Endodermal cell (in vitro differentiated cells): ENCODE data around the gene SMIM45.

Experiments used
- DNase-seq: peaks from one replicate; pipeline ENCODE4 v3.0.0-alpha.2; 2017
- H3K27ac ChIP-seq: 2 replicates; pipeline ENCODE4 v1.5.1; 2013; ENCODE audit warnings: mild to moderate bottlenecking, low read depth, low read length, moderate library complexity
- H3K27me3 ChIP-seq: 2 replicates; pipeline ENCODE4 v1.6.1; 2013; ENCODE audit warnings: mild to moderate bottlenecking, low read length, moderate library complexity; ENCODE audit not compliant: insufficient read depth, control insufficient read depth, poor library complexity, severe bottlenecking
- H3K36me3 ChIP-seq: 2 replicates; pipeline ENCODE4 v1.7.0; 2013; ENCODE audit warnings: mild to moderate bottlenecking, low read length, moderate library complexity; ENCODE audit not compliant: control insufficient read depth, insufficient read depth
- H3K4me1 ChIP-seq: one replicate; pipeline ENCODE4 v1.7.0; 2013; ENCODE audit warnings: low read length; ENCODE audit not compliant: control insufficient read depth, insufficient read depth
- H3K4me3 ChIP-seq: 2 replicates; pipeline ENCODE4 v1.5.1; 2013; ENCODE audit warnings: mild to moderate bottlenecking, low read length, moderate library complexity
- H3K9ac ChIP-seq: 2 replicates; pipeline ENCODE4 v1.6.1; 2013; ENCODE audit warnings: mild to moderate bottlenecking, low read length, moderate library complexity; ENCODE audit not compliant: poor library complexity, severe bottlenecking; ENCODE audit errors: extremely low read depth
- H3K9me3 ChIP-seq: 2 replicates; pipeline ENCODE4 v1.6.1; 2013; ENCODE audit warnings: mild to moderate bottlenecking, low read length, moderate library complexity; ENCODE audit not compliant: control insufficient read depth
- H3K27ac Mint-ChIP-seq: 2 replicates; pipeline ENCODE4 v1.8.0; 2020; ENCODE audit warnings: mixed read lengths
- H3K27me3 Mint-ChIP-seq: 2 replicates; pipeline ENCODE4 v1.8.0; 2021; ENCODE audit warnings: mild to moderate bottlenecking, mixed read lengths; ENCODE audit not compliant: insufficient read depth
- H3K36me3 Mint-ChIP-seq: 2 replicates; pipeline ENCODE4 v1.8.0; 2020; ENCODE audit warnings: low read depth, mixed read lengths
- H3K4me1 Mint-ChIP-seq: 2 replicates; pipeline ENCODE4 v1.8.0; 2020; ENCODE audit warnings: mixed read lengths
- H3K4me3 Mint-ChIP-seq: 2 replicates; pipeline ENCODE4 v1.8.0; 2020; ENCODE audit warnings: mild to moderate bottlenecking, moderate library complexity, mixed read lengths
- H3K9me3 Mint-ChIP-seq: 2 replicates; pipeline ENCODE4 v1.8.0; 2020; ENCODE audit warnings: mild to moderate bottlenecking, mixed read lengths
- CTCF ChIP-seq: fragments of 200-600 bp; sonication (generic); conservative IDR thresholded peaks from 2 replicates; pipeline ENCODE4 v1.5.0; 2021; ENCODE audit warnings: antibody characterized with exemption, mild to moderate bottlenecking
- WGBS, 2 experiments: methylation state at CpG; one replicate each; pipeline versions ENCODE4 v1.1.5 to v1.1.7; 2013; ENCODE audit warnings: missing lambda C conversion rate in 2 of 2, mixed read lengths in 1 of 2; ENCODE audit not compliant: insufficient coverage in 1 of 2, insufficient read length in 1 of 2; 5-methylcytosine and 5-hydroxymethylcytosine counted together

The SMIM45 gene

GRCh38 chr22:41969110-41969646, 17.2 kb downstream of the SMIM45 start, which contains the start of gene SEPTIN3:
TSS of gene SEPTIN3 (plus strand) at chr22:41969443. CDS start at chr22:41971493, 2,050 bp downstream.
- WGBS, 2 experiments: 57 to 67% methylated on average over 3 to 7 of the region's 8 CpGs
- no peak within 1 kb of the TSS for H3K4me3 Mint-ChIP-seq
- H3K9ac ChIP-seq: no peak within 1 kb of the TSS
- peaks cover 5% of the 10 kb centered on the region for H3K9me3 ChIP-seq
- peaks cover 10% of the 10 kb centered on the region for H3K27me3 ChIP-seq
- no peaks in the 10 kb centered on the region for H3K36me3 ChIP-seq
- no peak within 1 kb of the TSS for H3K4me3 ChIP-seq
- peaks cover 7% of the 10 kb centered on the region for H3K9me3 Mint-ChIP-seq
- peaks cover 8% of the 10 kb centered on the region for H3K4me1 Mint-ChIP-seq
- peaks cover 27% of the 10 kb centered on the region for H3K27me3 Mint-ChIP-seq
- no peak within 1 kb of the TSS for H3K27ac ChIP-seq
- no peak for TF ChIP-seq CTCF
- H3K36me3 Mint-ChIP-seq: no peaks in the 10 kb centered on the region
- peak; percentile 81 for DNase-seq
- H3K27ac Mint-ChIP-seq: no peak within 1 kb of the TSS
- H3K4me1 ChIP-seq: peaks cover 3% of the 10 kb centered on the region

GRCh38 chr22:41970601-41971000, 18.7 kb downstream of the SMIM45 start:
- peaks cover 41% of the 10 kb centered on the region for H3K27me3 Mint-ChIP-seq
- peaks cover 5% of the 10 kb centered on the region for H3K9me3 Mint-ChIP-seq
- H3K4me1 Mint-ChIP-seq: peaks cover 7% of the 10 kb centered on the region
- WGBS, 2 experiments: 78 to 96% methylated on average over 1 to 2 of the region's 2 CpGs
- no peak for DNase-seq
- peaks cover 24% of the 10 kb centered on the region for H3K27me3 ChIP-seq
- peaks cover 3% of the 10 kb centered on the region for H3K4me1 ChIP-seq
- H3K36me3 ChIP-seq: no peaks in the 10 kb centered on the region
- no peaks in the 10 kb centered on the region for H3K36me3 Mint-ChIP-seq
- no peak for TF ChIP-seq CTCF
- no peak overlapping the region for H3K4me3 Mint-ChIP-seq
- peaks cover 5% of the 10 kb centered on the region for H3K9me3 ChIP-seq
- no peak overlapping the region for H3K27ac ChIP-seq
- no peak overlapping the region for H3K27ac Mint-ChIP-seq
- no peak overlapping the region for H3K4me3 ChIP-seq
- H3K9ac ChIP-seq: no peak overlapping the region

GRCh38 chr22:41971431-41971830, 19.5 kb downstream of the SMIM45 start:
- WGBS, 2 experiments: 90% methylated on average over 2 to 11 of the region's 11 CpGs

More at GRCh38 chr22:41971431-41971830, 19.5 kb downstream of the SMIM45 start:
- no peak for TF ChIP-seq CTCF
- H3K9me3 Mint-ChIP-seq: peaks cover 2% of the 10 kb centered on the region
- Histone ChIP-seq H3K36me3 (no peaks in the 10 kb centered on the region), H3K9ac (no peak overlapping the region), H3K4me1 (peaks cover 3% of the 10 kb centered on the region), H3K27me3 (peaks cover 32% of the 10 kb centered on the region), H3K4me3 (no peak overlapping the region), H3K9me3 (peaks cover under 1% of the 10 kb centered on the region), H3K27ac (no peak overlapping the region)
- no peak overlapping the region for H3K4me3 Mint-ChIP-seq
- H3K4me1 Mint-ChIP-seq: peaks cover 7% of the 10 kb centered on the region
- DNase-seq: no peak
- peaks cover 49% of the 10 kb centered on the region for H3K27me3 Mint-ChIP-seq
- no peak overlapping the region for H3K27ac Mint-ChIP-seq
- no peaks in the 10 kb centered on the region for H3K36me3 Mint-ChIP-seq
